GM19438 (cell line): ENCODE measurements around the gene SLC39A10.

Source experiments
- ATAC-seq: cut with Tn5 transposase; IDR thresholded peaks from one replicate; pipeline ENCODE4 v1.9.1; 2021; ENCODE audit warnings: low read depth; ENCODE audit not compliant: unreplicated experiment

SLC39A10 gene

DNA sequence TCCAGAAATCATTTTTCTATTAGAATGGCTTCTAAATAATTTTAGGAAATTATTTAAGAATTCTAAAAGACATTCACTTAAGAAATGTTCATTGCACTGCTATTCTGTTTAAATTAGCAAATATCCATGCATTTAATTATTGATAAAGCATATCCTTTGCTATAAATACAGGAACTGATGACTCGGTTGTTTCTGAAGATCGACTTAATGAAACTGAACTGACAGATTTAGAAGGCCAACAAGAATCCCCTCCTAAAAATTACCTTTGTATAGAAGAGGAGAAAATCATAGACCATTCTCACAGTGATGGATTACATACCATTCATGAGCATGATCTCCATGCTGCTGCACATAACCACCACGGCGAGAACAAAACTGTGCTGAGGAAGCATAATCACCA is 59.4 kb downstream of the SLC39A10 start:
- ATAC-seq = no peak

DNA sequence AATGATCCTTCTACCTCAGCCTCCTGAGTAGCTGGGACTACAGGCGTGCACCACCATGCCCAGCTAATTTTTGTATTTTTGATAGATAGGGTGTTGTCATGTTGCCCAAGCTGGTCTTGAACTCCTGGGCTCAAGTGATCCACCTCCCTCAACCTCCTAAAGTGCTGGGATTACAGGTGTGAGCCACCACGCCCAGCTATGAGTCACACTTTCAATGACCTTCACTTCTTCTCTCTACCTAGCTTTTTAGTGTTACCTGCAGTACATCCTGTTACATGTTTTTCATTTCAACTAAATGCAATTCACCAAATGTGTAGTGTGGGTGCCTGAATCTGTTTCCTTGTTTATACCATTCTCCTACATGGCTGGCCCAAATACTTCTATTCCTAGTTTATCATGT is 64.0 kb downstream of the SLC39A10 start:
- no peak for ATAC-seq

DNA sequence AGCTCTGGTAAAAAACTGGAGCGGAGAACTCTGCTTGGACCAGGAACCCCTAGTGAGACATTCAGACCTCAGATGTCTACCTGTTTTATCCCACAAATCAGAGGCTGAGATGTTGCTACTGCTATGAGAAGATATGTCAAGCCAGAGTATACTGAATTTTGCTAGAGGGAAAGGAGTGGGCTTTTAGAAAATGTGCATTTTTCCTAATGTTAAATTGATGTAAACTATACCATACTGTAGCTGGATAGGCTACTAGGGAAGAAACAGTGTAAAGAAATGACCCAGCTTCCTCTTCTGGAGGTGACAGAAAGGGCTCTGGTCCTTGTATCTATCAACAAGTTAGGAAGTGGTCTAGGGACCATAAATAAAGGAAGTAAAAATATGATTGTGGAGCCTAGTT is 65.0 kb downstream of the SLC39A10 start:
- ATAC-seq = no peak

DNA sequence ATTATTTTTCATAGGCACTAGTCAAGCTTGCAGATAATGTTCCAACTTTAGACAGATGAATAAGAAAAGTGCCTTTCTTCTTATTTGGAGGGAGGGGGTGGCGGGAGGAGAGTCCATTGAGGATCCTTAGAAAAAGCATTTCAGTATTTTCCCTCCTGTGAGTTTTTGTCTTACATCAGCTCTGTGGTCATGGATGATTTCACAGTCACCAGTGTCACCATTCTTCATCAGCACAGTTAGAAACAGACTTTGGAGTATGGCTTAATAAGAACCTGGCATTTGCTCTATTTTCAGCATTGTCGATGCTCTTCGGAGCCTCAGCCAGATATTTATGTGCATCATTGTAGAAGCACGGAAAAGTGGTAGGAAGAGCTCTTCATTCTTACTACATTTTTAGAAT is 70.1 kb downstream of the SLC39A10 start:
- no peak for ATAC-seq

DNA sequence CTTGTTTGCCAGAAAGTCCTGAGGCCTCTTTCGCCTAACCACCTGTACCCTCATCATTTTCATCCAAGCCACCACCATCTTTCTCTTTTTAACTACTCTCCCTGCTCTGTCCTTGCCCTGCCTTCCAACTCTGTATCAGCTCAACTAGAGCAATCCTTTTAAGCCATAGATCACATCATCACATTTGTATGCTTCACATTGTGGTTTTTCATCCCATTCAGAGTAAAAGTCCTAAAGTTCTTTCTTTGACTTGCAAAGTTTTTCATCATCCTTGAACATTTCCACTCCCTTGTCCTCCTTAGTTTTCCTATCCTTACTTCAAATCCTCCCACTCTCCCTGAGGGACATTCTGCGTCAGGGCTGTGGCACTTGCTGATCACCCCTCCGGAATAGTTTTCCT is 73.9 kb downstream of the SLC39A10 start:
- no peak for ATAC-seq

DNA sequence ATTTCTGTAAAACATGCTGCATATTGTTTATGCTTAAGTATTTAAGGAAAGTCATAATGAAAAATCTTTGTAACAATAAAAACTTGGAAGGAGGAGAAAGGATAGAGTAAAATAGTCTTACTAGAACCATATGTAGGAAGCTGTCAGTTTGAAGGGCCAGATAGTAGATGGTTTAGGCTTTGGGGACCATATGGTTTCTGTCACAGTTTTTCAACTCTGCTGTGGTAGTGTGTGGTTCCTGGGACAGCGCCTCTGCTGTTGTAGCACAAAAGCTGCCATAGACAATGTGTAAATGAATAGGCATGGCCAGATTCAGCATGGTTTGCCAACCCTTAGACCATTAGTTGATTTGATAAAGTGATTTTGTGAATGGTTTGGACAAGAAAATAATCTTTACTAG is 75.5 kb downstream of the SLC39A10 start:
- ATAC-seq = no peak

DNA sequence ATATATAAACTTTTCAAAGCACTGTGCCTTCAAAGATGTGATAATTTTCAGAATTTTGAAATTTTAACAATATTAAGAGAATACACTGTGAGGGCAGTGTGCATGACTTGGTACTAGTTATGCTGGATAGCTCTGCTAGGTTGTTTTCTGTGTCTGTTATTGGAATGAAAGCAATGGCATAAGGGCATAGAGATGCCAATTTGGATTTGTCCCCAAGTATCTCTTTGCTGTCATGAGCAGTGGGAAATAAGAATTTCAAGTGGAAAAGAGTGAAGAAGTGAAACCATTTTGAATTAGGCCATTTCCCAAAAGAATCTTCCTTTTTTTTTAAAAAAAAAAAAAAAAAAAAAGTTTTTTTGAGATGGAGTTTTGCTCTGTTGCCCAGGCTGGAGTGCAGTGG is 76.8 kb downstream of the SLC39A10 start:
- no peak for ATAC-seq

DNA sequence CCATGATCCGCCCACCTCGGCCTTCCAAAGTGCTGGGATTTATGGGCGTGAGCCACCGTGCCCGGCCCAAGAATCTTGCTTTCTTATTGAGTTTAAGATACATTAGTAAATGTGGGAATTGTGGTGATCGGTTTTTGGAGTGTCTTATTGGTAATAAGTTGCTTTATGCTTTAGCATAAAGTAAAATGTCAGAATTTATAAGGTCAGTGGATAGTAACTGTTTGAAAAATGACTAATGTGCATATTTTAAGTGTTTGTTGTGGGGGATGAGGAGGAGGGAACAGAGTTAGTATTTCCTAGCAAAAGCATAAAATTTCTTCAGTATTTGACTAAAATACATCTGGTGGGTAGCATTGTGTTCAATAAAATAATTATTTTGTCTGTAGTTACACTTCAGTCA is 77.4 kb downstream of the SLC39A10 start:
- no peak for ATAC-seq

DNA sequence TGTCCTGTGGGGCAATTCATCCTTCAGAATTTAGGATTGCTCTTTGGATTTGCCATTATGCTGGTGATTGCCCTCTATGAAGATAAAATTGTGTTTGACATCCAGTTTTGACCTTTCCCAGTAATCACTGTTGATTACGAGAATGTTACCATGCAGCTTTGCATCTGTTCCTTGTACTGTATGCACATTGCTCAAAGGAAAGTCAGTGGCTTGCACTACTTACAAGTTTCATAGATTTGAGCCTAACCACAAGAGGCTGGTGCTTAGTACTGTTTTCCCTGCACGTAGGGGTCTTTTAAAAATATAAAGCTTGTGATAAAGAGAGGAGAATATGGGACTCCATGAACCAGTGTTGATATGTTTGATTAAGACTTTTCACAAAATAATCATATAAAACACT is 77.9 kb downstream of the SLC39A10 start:
- no peak for ATAC-seq

DNA sequence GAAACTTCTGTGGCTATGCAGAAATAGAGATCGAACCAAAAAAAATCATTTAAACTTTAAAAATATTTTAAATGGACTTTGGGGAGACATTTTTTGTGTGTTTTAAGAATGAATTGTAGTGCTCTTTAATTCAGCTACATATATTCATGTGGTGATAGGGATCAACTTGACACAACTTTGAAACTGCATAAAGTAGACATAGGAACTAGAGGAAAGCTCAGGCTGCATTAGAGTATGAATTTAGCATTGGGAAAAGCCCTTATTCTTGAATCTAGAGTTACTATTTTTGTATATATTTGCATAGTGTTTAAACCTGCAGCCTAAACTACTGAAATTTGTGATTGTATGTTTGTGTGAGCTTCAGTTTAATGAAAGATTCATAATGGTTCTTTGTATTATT is 78.3 kb downstream of the SLC39A10 start:
- no peak for ATAC-seq

DNA sequence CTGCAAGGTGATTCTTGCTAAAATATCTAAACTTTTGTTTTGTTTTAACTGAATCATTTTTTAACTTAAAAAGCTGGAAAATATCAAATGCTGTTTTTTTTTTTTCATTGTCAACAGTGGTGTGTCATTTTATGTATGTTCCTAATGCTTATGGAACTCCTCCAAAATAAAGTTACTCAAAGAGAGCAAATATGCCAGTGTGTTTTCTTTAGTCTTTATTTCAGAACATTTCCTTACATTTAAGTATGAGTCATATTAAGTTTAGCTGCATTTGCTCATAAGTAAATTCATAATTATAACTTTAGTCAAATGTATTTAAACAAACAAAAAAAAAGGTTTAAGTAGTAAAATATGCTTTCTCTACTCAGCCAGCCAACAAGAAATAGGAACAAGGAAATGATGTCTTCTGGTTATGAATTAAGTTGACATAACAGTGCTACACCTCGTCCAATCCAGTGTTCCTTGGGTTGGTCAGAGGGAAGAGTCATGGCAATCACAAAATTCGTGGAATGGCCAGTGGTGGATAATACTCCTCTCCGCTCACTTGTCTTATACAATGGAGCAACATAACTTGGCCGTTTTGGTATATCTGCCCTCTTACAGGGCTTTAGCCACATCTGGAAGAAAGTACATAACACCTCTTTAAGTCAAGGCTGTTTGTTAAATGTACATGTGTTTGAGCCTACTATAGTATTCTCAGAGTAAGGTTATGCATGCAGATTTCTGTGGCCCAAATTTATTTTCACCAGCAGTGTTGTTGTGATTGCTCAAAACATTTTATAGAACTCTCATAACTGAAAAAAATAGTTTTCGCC is 80.7 kb downstream of the SLC39A10 start:
- ATAC-seq = no peak

DNA sequence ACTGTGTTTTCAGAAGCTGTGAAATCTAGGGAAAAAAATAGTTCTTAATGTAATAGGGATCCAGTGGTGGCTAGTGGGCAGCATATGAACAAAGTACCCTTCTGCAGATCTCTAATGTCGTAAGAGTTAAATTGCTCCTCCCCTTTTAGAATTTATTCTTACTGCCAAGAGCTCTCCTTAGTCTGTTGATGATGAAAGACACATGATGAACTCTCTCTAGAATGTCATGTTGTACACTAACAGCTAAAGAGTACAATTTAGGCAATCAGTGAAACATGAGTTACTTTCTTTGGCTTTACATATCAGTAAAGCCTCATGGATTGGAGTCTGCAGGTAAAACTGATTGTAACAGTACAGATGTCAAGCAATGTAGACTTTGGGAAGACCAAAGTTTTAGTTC is 84.2 kb downstream of the SLC39A10 start:
- no peak for ATAC-seq

DNA sequence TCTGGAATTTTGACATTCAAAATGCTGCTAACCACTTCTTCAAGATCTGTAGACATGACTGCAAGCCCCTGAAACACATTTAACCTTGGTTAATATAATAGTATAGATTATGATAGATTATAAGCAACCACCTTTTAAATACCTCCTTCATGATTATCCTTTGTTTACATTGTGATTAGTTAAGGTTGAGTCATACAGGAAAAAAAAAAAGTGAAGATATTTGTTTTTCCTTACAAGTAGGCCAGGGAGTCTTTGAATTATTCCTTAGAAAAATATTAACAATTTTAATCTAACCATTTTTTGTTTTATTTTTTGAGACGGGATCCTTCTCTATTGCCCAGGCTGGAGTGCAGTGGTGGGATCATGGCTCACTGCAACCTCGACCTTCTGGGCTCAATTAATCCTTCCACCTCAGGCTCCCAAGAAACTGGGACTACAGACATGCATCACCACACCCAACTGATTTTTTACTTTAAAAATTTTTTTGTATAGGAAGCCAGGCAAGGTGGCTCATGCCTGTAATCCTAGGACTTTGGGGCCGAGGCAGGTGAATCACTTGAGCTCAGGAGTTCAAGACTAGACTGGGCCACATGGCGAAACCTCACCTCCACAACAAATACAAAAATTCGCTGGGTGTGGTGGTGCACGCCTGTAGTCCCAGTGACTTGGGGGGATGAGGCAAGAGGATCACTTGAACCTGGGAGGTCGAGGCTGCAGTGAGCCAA is 99.4 kb downstream of the SLC39A10 start:
- ATAC-seq = no peak

DNA sequence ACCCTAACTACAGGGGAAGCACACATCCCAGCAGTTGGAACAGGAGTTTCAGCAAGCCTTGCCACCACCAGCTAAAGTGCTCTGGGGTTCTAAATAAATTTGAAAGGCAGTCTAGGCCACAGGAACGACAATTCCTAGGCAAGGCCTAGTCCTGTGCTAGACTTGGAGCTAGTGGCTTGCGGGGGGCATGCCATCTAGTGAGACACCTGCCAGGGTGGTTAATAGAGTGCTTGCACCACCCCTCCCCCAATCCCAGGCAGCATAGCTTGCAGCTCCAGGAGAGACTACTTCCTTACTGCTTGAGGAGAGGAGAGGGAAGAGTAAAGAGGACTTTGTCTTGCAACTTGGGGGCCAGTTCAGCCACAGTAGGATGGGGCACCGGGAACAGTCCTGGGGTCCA is 101.8 kb downstream of the SLC39A10 start:
- ATAC-seq = no peak

DNA sequence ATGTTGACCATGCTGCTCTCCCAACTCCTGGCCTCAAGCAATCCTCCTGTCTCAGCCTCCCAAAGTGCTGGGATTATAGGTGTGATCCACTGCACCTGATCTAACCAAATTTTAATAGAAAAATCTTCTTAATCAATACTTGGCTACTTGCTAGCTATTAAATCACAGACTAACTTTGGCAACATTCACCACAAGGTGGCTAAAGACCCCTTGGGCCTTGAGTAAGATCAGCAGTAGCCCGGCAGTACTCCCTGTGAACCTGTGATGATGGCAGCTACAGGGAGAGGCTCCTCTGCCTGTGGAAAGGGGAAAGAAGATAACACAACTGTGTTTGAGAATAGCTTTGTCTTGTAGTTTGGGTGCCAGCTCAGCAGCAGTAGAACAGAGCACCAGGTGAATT is 102.9 kb downstream of the SLC39A10 start:
- no peak for ATAC-seq

DNA sequence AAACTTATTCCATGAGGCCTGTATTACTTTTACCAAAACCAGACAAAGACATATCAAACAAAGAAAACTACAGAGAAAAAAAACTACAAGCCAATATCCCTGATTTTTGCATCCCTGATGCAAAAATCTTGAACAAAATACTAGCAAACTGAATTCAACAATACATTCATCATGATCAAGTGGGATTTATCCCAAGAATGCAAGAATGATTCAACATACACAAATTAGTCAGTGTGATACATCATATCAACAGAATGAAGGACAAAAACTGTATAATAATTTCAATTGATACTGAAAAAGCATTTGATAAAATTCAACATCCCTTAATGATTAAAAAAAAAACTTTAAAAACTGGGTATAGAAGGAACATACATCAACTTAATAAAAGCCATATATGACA is 106.8 kb downstream of the SLC39A10 start:
- no peak for ATAC-seq

DNA sequence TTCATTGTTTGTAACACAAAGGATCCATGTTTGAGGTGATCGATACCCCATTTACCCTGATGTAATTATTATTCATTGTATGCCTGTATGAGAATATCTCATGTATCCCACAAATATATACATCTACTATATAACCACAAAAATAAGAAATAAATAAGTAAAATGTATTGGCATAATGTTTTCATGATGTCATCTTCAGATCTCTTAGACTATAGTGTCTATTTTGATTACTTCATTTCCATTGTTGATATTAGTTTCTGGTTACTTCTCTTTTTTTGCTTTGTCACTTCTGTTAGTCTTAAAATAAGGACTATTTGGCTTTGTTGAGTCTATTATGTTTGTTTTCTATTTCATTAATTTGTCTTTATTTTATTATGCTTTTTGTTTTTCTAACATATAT is 109.7 kb downstream of the SLC39A10 start:
- no peak for ATAC-seq

DNA sequence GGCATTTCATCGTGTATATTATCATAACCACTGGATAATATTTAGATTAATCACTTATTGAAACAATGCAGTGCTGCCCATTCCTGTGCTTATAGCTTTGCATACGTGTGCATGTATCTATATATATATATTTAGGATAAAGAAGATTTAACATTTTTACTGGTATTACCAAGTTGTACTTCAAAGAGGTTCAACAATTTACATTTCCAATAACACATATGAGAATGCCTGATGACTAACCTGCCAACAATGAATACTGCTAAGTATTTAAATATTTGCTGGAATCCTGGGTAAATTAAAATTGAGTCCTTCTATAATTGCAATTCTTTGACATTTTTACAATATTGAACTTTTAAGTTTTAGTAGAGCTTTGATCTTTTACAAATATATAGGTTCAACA is 111.4 kb downstream of the SLC39A10 start:
- ATAC-seq = no peak

DNA sequence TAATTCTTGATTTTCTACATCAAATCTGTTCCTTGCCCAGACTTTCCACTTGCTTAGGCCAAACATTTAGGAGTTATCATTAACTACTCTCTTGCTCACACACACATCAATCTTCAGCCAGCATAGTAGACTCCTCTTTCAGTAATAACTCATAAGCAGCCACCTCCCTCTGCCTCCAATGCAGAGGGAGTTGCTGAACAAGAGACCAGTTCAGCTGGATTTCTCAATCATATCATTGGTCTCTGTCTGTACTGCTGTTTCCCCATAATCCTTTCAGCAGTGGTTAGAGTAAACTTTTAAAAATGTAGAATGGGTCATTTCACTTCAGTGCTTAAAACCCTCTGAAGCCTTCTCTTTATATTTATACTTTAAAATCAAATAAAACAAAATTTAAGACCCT is 112.9 kb downstream of the SLC39A10 start:
- no peak for ATAC-seq

DNA sequence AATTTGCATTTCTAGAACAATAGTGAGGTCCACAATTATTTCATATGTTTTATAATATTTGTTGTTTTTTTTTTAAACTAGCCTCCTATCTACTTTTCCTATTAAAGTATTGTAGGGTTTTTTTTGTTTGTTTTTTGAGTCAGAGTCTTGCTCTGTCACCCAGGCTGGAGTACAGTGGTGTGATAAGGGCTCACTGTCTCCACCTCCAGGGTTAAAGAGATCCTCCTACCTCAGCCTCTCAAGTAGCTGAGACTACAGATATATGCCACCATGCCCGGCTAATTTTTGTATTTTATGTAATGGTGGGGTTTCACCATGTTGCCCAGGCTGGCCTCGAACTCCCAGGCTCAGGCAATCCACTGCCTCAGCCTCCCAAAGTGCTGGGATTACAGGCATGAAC is 122.5 kb downstream of the SLC39A10 start:
- ATAC-seq = no peak

DNA sequence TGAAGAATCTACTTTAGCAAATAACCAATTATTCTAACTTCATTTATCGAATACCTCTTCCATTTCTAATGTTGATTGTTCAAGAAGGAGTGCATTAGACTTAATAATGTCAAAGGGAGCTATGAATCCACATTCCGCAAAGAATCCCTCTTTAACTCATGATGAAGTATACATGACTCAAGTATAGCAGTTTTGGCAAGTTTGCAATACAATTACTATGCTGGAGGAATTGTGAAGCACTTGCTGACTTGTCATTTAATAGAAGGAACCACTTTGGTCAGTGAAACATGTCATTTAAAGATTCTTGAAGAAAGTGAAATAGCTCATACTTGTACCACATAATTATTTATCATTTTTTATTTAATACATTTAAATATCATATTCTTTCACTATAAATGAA is 125.1 kb downstream of the SLC39A10 start:
- ATAC-seq = no peak
